ENCODE results near the gene D2HGDH. TPM values are rescaled to one million over a fixed set of nuclear protein-coding genes. Genes with fewer than 3 reads are reported as not detected.

Gene D2HGDH
- total and polyA plus RNA-seq, 2 of the 13 experiments (the other 11 are each of a cell fraction or from before 2014, with no cell fraction given): 19.2 to 20.3 TPM

- TF ChIP-seq ATF6 (CRISPR knock-in tag; conservative IDR thresholded peaks at IDR 0.05): peak; percentile 49; the same call in 1 of the 2 replicates
- TF ChIP-seq ZNF296 (CRISPR knock-in tag; conservative IDR thresholded peaks at IDR 0.05): no peak; the same call in 1 of the 2 replicates
- TF ChIP-seq NFE2L2 (IDR thresholded peaks at IDR 0.05; ENCODE audit: low read length): no peak
- peak; percentile 97 for TF ChIP-seq ZNF878 (CRISPR knock-in tag; IDR thresholded peaks at IDR 0.05)
- TF ChIP-seq GPN1 (CRISPR knock-in tag; IDR thresholded peaks at IDR 0.05; ENCODE audit: borderline replicate concordance): no peak; the same call in 1 of the 2 replicates
- no peak for TF ChIP-seq RAD51 (IDR thresholded peaks at IDR 0.05; ENCODE audit: borderline replicate concordance)
- TF ChIP-seq SPEN (CRISPR knock-in tag; IDR thresholded peaks at IDR 0.05; ENCODE audit: low read depth): peak; percentile 95
- peak; percentile 25; the same call in 1 of the 2 replicates for TF ChIP-seq ZNF775 (CRISPR knock-in tag; IDR thresholded peaks at IDR 0.05; ENCODE audit: borderline replicate concordance)
- TF ChIP-seq ZNF142 (CRISPR knock-in tag; IDR thresholded peaks at IDR 0.05): peak; percentile 80; the same call in 1 of the 2 replicates
- no peak for TF ChIP-seq HMGA1 (CRISPR knock-in tag; conservative IDR thresholded peaks at IDR 0.05)
- peak; percentile 91 for TF ChIP-seq CREB1 (IDR thresholded peaks at IDR 0.05)
- TF ChIP-seq CREB1 (CRISPR knock-in tag; IDR thresholded peaks at IDR 0.05): peak; percentile 75
- peak; percentile 86; the same call in 1 of the 2 replicates for TF ChIP-seq CREB3 (CRISPR knock-in tag; IDR thresholded peaks at IDR 0.05)
- TF ChIP-seq IRX3 (CRISPR knock-in tag; IDR thresholded peaks at IDR 0.05; ENCODE audit: borderline replicate concordance, low read depth): 0 out of 2 replicates have a peak, but pooled peaks have one; percentile 45
- peak; percentile 93 for TF ChIP-seq MTA1 (CRISPR knock-in tag; IDR thresholded peaks at IDR 0.05; ENCODE audit: borderline replicate concordance)
- TF ChIP-seq TEF (CRISPR knock-in tag; IDR thresholded peaks at IDR 0.05): peak; percentile 72; the same call in 1 of the 2 replicates
- no peak; the same call in 1 of the 2 replicates for TF ChIP-seq ZMAT5 (CRISPR knock-in tag; IDR thresholded peaks at IDR 0.05; ENCODE audit: borderline replicate concordance, low read depth)
- 0 out of 2 replicates have a peak, but pooled peaks have one; percentile 40 for TF ChIP-seq KDM3A (CRISPR knock-in tag; IDR thresholded peaks at IDR 0.05; ENCODE audit: low read depth)
- no peak for TF ChIP-seq TBX3 (IDR thresholded peaks at IDR 0.05; ENCODE audit: borderline replicate concordance)
Measured at GRCh38 chr2:241686650-241687425, 47.6 kb upstream of the D2HGDH start, which contains the start of gene DTYMK (continued).

Measured in HepG2 (cell line).